T1000 (cell line): Measurements from ENCODE around the gene ANKZF1.

ENCODE experiments used
- DNase-seq: peaks from one replicate; lab custom pipeline; 2025; ENCODE audit warnings: mixed read lengths; lab: John Stamatoyannopoulos, UW

Gene ANKZF1

DNA sequence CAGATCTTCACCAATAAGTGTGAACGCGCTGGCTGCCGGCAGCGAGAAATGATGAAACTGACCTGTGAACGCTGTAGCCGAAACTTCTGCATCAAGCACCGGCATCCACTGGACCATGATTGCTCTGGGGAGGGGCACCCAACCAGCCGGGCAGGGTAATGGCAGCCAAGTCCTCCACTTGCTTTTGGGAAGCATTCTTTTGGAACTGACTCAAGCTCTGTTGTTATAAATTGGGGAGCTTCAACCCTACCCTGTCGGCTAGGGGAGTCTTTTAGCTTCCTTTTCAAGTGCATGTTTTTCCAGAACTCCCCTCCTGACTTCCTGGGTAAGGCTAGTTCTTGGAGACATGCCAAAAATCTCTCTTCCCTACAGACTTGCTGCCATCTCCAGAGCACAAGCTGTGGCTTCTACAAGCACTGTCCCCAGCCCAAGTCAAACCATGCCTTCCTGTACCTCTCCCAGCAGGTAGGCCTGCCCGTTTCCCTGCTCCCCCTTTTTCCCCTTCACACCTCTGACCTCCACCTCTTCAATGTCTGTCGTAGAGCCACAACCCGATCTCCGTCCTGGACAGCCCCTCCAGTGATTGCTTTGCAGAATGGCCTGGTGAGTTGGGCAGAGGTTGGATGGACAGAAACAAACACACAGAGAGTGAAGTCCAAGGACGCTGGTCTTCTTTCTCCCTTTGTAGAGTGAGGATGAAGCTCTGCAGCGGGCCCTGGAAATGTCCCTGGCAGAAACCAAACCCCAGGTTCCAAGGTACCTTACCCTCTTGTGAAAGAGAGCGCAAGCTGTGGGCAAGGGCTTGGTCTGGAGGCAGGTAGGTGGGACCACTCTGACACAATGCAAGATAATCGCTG lies 21.5 kb upstream of the ANKZF1 start:
- no peak for DNase-seq

DNA sequence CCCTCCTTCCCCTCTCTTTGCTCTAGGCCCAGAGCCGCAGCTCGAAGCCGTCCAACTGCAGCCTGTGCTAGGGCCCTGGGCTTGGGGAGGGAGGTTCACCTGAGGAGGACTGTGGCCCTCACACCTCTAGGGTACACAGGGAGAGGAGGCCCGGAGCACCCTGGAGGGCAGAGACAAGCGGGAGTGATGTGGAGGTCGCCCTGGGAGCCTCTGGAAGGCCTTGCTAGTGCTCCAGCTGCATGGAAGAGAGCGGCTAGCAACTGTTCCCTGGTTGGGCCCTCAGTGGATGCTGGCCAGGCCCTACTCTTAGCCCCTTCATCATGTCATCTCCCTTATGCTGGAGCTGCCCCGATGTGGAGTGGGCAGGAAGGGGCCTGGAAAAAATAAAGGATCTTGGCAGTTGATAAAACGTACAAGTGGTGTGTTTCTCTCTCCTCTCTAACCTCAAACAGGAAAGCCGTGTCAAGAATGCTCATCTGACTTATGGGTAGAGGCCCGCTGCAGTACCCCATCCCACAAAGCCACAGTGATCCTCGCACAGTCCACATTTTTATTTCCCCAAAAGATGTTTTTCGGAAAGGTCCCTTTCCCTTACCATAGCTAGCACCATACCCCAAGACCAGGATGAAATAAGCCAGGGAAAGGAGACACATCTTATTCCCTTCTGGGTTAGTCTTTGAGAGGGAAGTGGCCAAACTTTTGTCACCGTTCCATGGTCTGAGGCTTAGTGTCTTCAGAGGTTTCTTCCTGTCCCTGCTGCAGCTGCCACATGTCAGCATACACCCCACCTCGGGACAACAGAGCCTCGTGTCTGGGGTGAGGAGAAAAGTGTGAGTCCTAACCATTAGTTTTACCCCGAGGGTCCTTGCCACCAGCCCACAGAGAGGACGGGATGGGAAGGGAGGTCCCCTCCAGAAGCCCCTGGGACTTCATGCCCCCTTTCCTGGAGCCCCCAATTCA lies 20.1 kb upstream of the ANKZF1 start:
- no peak for DNase-seq

DNA sequence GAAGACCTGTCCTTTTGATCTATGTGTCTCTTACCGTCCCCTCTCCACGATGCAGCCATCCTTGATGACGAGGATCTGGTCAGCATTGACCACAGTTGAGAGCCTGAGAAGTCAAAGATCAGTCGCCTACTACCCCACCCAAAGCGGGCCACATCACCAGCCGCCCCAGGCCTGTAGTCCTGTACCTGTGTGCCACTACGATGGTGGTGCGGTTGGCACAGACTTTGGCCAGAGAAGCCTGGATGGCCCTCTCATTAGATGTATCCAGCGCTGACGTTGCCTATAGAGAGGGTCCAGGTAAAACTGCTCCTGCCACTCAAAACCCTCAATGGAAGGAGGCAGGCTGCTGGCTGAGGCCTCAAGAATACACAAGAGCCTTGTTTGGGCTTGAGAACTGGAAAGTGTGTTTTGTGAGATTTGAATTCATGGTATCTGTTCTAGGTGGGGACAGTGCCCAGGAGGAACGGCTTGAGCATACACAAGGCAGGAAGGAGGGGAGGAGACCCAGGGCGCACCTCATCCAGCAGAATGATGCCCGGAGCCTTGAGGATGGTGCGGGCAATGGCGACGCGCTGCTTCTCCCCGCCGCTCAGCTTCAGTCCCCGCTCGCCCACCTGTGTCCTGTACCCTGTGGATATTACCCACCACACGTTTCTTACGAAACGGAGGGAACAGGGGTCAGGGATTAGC lies 19.3 kb upstream of the ANKZF1 start:
- DNase-seq = no peak

DNA sequence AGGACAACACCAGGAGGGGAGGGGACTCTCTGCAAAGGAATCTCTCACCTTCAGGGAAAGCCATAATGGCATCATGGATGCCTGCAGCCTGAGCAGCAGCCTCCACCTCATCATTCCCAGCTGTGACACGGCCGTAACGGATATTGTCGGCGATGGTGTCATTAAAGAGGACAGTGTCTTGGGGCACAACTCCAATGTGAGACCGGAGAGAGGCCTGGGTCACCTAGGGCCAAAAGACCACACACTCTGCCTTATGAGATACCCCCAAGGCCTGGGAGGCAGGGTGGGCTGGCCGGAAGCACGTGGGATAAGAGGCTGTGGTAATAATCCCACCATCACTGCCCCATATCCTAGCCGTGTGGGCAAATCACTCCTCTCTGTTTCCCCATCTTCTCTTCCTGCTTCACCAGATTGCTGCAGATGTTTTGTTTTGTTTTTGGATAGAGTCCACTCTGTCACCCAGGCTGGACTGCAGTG lies 18.7 kb upstream of the ANKZF1 start:
- no peak for DNase-seq

DNA sequence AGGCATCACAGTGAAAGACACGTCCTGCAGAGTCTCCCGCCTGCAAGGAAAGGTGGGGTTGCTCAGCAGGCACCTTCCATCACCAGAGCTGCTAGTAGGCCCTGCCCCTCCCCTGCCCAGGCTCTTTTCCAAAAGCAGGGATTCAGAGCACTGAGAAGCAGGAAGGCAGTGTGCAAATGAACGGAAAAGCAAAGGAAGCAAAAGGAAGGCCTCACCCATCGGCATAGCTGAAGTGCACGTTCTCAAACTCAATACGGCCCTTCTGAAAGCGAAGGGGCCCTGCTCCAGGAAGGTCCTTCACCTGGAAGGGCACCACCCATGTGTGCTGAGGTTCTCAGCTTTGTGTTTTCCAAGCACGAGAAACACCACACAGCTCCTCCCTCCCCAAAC lies 16.6 kb upstream of the ANKZF1 start:
- no peak for DNase-seq

DNA sequence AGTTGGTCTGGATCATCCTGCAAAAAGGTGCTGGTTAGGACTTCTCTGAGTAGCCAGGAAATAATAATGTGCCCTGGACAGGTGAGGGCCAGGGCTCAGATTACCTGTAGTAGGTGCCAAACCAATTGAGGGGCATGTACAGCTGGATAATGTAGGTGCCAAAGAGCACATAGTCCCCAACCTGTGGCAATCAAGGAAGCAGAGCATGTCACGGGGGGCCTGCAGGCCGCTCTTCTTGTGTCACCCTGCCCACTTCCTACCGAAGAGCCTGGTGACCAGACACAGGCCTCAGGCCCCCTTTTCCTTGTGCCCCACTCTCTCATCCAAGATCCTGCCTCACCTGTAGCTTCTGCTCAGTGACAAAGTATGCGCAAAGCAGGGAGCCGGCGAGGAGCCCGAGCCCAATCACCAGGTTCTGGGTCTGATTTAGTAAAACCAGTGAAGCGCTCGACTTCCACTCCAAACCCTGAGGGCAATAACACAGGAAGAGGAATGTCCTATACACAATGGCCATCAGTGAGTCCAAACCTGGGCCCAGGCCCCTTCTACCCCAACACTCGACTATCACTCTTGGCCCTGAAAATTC lies 16.0 kb upstream of the ANKZF1 start:
- DNase-seq = no peak

DNA sequence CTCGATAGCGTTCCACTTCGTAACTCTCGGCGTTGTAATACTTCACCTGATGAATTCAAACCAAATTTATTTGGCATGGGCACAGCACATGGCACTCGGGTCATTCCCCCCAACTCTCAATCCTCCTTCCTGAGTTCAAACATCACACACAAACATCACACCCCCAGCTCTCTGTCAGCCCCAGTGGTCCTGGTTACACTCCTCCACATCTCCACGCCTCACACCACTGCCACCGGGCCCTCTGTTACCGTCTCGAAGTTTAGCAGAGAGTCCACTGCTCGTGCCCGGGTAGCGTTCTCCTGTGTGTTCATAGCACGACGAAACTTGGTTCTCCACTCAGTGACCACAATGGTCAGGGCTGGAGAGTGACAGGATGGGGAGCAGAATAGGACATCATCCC lies 15.5 kb upstream of the ANKZF1 start:
- no peak for DNase-seq

DNA sequence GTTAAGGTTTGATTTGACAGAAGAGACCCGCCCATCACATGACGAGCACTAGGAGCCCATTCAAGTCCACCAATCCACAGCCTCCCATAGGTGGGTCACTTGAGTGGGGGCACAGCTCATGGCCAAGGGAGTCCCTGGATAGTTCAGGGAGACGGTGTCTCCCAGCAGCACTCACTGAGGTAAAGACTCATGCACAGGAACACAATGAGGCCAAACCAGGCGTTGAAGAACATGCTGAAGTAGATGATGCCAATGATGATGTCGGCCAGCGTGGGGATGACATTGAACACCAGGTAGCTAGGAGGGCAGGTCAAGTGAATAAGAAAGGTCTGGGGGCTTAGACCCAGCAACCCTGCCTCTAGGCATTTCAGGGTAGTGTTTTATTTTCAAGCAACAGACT lies 14.8 kb upstream of the ANKZF1 start:
- DNase-seq = no peak

DNA sequence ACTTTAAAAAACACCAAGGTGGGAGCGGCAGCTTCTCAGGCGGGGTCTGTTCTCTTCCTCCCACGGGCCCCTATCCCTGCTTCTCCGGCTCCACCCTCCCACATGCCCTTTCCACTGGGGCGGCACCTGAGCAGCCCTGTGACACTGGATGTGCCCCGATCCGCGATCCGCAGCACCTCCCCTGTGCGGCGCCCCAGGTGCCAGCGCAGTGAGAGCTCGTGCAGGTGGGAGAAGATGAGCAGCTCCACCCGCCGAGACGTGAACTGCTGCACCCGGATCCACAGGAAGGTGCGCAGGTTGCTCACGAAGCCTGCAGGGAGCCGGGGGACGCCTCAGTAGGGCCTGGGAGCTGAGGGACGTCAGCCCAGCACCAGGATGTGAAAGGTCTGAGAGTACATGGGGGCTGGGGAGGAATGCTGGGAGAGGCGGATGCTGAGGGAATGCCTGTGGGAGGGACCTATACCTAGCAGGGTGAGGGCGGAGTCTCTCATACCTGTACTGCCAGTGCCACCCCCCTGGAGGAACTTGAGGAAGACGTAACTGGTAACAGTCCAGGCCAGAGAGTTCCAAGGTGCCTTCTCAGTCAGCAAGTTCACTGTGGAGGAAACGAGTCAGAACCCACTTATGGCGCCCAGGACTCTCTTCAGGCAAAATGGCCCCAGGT lies 13.6 kb upstream of the ANKZF1 start:
- DNase-seq = no peak

DNA sequence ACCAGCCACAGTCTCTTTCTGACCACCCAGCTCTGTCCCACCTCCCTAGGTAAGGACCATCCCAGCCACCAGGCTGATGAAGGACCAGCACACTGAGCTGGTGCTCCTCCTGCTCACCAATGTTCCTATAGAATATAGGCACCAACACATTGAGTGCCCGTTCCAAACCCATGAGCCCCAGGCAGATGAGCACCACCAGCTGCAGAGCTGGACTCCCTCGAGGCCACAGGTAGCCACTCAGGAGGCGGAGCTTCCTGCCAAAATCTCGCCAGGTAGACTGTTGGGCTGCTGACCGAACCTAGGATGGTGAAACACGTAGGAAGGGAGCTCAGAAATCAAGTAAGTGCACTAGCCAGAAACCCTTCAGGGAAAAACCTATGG lies 13.1 kb upstream of the ANKZF1 start:
- DNase-seq = no peak

DNA sequence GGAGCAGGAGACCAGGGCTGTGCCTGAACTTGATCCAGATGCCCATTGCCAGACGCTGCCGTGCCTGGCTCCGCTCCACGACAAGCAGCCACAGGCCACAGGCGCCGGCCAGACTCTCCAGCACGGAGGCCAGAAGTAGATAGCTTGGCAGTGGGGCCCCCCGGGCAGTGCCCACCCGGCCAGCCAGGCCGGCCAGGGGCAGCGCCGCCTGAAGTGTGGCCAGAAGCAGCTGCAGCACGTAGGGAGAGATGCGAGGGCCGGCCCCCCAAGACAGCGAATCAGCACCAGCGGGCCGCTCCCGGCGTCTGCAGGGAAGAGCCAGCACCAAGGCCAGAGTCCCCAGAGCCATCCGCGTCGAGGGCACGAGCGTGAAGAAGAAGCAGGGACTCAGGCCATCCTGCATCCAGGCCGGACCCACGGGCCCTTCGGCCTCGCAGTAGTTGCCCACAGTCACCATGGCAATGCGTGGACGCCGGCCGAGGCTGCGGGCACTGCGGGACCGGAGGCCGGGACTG lies 11.3 kb upstream of the ANKZF1 start:
- DNase-seq = peak; percentile 59

DNA sequence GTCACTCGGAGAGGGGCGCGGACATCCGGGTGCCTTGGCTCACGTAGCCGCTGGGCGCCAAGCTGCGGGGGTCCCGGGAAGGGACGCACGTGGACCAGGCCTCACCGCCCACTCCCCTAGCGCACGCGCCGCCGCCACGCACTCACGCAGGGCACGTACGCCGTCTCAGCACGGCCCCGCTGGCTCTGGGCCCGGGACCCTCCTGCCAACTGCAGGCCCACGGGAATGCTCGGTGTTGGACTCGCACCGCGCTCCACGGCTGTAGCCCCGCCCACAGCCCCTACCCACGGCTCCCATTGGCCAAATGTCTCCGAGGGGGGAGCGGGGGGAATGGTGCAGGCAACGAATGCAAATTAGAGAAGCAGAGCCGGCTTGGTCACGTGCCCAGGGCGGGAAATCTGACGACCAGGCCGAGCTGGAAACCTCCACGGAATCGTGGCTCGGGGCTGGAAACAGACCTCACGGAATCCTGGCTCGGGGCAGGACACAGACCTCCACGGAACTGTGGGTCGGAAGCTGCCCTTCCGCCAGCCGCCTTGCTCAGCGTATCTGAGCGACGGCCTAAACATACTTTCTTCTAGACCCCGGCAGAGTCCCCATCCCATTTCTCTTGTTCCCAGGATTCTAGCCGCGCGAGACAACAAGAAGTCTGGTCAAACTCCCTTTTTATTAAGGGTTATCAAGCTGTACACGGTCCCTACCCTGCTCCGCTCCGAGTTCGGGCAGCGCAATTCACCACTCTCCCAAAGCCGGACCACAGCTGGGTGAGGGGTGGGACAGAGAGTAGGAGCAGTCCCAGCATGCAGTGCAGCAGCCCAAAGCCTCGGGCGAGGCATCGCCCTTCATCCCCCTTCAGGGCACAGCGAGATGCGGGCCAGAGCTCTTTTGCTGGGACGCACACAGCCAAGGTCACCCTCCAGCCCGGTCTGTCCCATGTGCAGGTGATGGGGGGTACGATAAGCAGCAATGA lies 10.6 kb upstream of the ANKZF1 start, which contains the start of gene ABCB6:
ABCB6 (minus strand) TSS at position 227 of the 970 bp plus-strand sequence. CDS start 285 bp downstream, outside the sequence.
- DNase-seq = peak; percentile 91

DNA sequence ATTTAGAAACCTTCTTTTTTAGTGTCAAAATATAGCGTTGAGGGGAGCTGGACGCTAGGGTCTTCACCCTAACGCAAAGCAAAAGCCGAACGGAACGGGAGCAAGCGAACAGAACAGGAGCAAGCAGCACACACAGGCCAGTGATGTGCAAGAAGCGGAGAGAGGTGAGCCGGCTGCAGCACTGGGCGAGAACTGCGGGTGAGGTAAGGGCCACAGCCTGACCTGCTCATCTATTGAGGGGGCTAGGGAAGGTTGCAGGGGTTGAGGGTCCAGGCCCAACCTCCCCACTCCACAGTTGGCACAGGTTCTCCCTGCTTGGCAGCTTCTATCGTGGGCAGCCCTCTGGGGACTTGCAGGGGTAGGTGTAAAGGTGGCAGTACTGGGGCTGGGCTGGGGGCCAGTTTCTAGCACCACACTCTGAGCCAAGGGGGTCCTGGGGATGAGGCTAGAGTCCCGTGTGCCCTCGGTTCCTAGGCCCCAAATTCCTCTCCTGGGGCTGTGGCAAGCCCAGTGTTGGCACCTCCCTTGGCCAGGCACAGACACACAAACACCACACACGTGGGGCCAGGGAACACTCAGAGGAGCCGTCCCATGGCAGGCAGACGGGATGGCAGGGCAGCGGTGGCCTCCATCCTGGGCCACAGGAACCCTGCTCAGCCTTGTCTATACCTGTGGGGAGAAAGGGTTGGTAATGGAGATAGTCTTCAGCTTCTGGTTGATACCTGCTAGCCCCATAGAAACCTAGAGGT lies 9.6 kb upstream of the ANKZF1 start:
- DNase-seq = no peak

DNA sequence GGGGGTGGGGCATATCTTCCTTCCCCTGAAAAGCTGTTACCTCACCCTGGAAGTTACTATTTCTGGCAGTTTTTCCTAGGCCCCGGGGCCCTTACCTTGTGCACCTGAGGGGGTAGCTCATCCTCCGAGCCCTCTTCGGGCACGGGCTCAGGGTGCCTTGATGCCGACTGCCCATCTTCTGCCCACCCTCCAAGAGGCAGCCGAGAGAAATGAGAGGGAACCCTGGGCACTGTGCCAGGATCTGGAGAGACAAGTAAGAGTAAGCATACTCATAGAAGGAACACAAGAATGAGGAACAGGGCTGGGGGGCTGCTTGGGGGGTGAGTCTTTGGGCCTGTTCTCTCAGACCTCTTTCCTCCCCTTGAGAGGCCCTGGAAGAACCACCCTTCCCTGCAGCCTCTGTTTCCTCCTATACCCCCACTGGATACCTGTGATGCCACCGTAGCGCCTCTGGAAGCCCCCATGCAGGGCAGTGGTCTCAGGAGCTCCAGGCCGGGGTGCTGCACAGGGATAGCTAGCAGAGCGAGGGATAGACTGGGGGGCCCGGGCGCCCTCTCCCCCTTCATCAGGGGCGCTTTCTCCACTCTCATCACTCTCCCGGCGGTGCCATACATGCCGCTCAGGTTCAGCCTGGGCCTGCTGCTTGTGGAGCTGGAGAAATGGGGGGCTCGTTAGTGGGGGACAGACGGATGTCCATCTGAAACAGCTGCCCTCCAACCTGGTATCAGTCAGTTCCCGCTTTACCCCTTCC lies 8.8 kb upstream of the ANKZF1 start:
- DNase-seq = no peak

DNA sequence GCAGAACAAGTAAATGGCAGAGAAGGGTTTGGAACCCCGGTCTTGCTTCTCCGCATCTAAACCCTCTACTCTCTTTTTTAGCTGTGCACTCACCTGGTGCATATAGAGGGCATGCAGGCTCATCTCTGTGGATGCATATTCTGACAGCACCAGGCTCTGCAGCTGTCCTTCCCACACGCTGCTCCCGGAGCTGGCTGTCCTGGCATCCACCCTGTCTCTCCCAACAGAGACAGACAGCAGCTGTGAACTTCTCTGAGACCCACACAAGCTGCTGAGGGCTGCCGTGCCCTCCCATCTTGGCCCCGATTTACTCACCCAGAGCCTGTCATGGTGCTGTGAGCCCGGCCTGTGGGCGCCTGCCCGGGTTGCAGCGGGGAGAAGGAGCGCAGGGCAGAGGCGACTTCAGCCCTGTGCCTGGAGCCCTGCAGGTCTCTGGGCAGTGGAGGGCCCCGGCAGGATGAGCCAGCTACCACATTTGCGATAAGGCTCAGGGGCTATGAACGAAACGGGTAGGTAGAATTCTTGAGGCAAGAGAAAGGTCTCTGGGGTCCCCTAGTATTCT lies 7.6 kb upstream of the ANKZF1 start:
- DNase-seq = no peak

DNA sequence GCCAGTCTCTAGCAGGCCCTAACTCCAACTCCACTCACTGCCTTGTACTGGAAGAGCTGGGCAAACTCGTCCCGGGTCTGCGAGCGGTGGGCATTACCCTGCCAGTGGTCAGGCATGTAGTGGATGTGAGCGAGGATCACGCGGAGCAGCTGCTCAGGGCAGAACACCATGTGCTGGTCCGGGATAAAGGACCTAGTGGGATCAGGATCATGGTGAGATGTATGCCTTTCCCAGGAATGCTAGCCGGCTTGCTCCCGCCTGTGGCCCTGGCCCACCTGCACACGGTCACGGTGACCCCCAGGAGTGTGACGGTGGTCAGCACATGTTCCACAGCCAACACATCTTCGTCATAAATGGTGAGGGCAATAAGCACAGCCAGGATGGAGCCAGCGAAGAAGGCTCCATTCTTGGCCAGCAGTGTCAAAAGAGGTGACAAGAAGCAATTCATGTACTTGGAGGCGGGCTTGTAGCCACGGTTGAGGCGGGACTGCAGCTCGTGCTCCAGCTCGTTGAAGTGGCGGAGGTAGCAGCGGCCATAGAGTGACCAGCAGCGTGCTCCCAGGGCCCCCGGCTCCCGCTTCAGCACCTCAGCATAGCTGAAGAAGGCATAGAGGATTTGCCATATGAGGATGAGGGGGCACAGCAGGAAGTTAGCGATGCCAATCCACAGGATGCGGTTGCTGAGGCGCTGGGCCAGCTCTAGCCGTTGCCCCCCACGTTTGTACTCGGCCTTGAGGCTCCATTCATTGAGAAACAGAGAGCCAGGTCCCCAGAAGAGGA lies 5.6 kb upstream of the ANKZF1 start:
- DNase-seq = no peak

DNA sequence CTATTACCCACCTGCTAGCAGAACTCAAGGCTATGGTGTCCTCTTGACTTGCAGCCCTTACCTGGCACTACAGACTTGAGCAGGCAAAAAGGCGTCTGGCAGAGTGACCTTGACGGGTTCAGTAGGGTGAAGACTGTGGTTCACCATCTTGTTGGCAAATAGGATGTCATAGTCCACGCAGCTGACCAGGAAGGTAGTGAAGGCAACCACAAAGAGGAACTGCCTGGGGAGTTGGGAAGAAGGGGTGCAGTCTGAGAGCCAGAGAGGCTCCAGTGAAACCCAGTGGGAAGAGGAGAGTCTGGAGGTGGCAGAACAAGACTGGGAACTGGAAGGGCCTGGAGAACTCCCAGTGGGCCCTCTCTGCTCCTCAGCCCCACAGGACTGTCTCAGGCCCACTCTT lies 4.3 kb upstream of the ANKZF1 start:
- DNase-seq = no peak
